Activated CD4-positive, CD25-positive, alpha-beta regulatory T cell (primary cell): Measurements from ENCODE around the gene CNTN5.
"Not testable (repeated sequence)": the region's sequence is repeated elsewhere in the genome, so short reads cannot be mapped to it uniquely, and the experiment has no call there.

ENCODE experiments used
- DNase-seq, 4 experiments: peaks; one replicate each; lab custom pipeline; 2025; lab: John Stamatoyannopoulos, UW

Gene CNTN5

DNA sequence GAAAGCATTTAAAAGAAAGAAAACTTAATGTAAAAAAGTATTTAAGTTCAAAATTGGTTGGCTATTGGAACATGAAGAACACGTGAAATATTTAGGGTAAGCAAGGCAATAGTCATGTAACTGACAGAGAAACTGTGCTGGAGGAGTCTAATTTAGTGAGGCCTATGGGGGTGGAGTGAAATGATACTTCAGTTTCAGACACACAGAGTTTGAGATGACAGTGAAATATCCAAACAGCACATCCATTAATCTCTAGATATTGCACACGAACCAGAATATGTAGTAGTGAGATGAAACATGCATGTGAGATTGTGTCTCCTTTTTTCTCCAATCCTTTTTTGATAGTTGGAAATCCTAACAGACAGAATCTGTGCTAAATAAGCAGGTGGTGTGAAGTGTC, 739.0 kb downstream of the CNTN5 start:
- DNase-seq, result no peak

DNA sequence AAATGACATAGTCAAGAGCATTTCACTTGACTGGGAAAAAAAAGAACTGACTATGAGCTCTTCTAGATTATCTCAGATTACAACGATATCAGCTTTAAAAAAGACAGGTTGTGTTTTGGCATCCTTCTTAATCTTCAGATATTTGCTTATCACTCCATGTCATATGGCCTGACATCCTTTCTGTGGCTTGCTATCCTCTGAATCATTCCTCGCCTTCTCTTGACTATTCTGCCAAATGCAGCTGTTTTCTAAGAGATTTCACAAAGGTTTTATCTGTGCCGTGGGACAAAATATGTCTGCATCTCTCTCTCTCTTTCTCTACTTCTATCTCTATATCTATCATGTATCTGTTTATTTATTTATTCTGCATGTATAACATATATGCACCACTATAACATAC, 746.1 kb downstream of the CNTN5 start:
- no peak for DNase-seq

DNA sequence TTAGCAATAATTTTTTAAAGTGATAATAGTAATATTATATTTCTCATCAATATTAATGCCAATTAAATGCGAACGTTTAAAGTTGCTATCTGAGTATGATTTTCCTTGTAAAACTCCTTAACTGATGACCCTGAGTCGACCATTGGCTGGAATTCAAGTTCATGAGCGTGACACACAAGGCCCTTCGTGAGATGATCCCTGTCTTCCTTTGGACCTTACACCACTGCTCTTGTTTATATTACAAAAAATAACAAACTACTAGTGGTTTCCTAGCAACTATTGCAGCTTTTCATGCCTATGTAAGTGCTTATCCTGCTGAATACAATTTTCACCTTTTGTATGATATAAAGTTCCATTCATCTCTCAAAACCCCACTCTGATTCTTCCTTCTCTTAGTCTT, 752.9 kb downstream of the CNTN5 start:
- DNase-seq, result no peak

DNA sequence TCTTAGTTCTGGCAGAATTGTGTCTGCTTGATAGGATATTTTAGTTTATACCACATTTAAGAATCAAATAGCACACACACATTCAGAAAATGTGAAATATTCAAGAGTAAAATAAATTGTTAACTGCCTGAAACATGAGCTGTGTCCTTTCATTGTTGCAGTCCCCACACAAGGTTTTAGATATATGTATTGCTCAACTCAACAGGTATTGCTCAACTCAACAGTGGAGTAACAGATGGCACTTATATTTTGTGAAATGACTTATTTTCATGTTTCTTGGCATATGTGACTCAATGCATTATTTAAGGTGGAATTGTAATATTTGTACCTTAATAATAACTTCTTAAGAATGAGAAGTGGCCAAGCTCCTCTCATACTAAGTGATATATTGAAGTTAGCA, 760.3 kb downstream of the CNTN5 start:
- DNase-seq, result no peak

DNA sequence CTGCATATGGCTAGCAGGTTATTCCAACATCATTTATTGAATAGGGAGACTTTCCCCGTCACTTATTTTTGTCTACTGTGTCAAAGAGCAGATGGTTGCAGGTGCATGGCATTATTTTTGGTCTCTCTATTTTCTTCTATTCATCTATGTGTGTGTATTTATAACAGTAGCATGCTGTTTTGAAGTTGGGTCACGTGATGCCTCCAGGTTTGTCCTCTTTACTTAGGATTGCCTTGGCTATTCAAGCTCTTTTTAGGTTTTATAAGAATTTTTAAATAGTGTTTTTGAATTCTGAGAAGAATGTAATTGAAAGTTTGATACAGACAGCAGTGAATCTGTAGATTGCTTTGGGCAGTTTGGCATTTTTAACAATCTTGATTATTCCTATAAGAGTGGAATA, 770.6 kb downstream of the CNTN5 start:
- no peak for DNase-seq

DNA sequence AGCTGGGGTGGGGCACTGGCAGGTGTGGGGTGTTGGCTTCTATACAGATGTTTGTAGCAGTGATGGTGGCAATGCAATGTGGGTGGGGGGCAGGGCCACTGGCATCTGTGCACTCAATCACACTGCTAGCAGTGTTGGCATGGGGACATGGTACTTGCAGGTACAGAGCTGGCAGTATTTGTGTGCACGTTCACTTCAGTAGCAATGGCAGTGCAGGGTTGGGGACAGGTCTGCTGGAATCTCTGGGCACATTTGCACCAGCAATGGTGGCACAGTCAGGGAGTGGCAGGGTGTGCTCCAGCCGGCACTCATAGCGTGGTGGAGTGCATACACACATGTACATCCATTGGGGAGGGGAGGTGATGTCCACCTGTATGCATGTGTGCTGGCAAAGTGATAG, 775.2 kb downstream of the CNTN5 start:
- DNase-seq, result no peak

DNA sequence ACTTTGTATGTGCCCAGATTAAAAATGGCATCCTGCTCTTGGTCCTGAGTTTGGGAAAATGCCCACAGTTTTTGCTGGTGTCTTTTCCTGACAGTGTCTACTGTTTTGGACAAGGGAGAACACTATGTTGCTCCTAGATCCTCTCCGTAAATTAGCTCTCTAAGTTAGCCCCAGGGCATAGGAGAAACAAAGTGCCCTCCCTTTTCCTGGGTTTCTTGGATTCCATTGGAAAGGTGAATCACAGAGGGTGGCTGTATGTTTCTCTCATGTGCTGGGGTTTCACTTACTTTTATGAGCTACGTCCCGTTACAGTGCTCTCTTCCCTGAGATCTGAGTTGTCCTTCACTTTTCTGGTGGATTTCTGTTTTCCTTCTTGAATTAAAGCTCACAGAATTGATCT, 782.8 kb downstream of the CNTN5 start:
- DNase-seq, result no peak

DNA sequence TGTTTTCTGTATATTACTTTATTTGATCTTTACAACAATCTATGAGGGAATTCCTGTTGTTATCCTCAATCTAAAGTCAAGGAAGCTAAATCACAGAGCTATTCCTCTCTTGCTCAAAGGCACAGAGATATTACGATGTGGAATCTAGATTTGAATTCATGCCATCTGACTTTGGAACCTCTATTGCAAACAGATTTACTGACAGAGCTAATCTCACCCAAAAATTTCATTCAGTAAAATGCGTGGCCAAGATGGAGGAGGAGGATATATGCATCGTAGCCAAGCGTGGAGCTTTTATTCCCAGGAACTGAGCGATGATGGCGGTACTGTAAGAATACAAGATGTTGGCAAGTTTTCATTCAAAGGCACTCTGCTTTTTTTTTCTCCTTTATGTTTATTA, 791.8 kb downstream of the CNTN5 start:
- no peak for DNase-seq

DNA sequence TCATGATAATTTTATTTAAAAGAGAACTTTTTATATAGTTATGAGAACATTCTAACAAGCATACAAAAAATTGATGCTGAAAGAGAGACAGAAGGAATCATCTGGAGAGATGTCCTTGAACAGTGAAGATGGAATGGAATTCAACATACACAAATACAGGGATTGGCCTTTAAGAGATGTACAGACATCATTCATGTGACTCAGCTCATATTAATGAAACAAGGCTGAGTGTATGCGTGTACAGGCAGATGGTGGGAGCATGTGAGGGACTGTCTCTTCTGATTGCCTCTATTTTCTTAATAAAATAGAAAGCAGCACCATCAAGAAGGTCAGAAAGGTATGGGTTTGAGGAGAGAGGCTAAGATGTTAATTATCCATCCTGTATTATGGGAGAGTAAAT, 793.3 kb downstream of the CNTN5 start:
- DNase-seq, result no peak

DNA sequence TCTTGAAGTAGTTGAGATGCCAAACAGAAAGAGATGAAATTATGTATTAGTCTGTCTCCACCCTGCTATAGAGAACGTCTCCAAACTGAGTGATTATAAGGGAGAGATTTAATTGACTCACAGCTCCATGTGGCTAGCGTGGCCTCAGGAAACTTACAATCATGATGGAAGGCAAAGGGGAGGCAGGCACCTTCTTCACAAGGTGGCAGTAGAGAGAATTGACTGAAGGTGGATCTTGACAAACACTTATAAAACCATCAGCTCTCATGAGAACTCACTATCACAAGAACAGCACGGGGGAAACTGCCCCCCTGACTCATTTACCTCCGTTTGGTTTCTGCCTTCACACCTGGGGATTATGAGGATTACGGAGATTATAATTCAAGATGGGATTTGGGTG, 794.0 kb downstream of the CNTN5 start:
- DNase-seq, result no peak

DNA sequence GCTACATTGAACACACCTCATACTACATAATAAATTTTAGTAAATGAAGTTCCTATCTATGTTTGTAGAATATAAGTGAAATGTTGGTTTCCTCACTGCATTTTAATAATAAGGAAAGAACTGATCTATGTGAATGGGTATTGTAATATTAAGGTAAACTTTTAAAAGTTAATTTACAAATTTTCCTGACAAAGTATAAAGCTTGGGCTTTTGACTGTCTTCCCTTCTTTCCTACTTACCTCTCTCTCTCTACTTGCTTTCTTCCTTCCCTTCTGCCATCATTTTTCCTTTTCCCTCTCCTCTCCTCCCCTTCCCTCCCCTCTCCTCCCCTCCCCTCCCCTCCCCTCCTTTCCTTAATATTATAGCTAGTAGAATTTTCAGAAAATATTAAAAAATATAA, 798.2 kb downstream of the CNTN5 start:
- no peak for DNase-seq

DNA sequence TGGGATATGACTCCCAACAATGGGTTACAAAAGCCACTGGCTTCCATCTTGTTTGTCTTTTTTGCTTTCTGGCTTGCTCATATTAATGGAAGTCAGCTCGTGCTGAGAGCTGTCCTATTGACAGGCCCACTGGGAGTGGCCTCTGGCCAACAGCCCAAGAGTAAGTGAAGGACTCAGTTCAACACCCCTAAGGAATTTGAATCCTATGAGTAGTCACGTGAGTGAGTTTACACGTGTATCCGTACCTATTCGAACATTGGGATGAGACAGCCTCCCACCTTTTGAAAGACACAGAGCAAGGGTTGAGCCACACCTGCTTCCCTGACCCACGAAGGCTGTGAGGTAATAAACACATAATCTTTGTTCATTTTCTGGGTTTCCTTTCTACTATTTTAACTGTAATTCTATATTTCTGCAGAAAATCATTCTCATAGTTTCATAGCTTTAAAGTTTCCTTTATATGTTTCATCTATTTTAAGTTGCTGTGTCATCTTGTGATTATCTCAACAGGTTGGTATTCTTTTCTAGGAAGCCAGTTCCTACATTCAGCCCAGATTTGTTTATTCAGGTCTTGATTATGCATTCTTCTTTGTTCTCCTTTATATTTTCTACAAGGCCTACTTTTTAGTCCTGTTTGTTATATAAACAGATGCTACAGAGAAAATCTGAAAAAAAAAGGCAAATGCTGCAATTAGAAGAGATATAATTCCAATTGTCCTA, 802.3 kb downstream of the CNTN5 start:
- no peak for DNase-seq

DNA sequence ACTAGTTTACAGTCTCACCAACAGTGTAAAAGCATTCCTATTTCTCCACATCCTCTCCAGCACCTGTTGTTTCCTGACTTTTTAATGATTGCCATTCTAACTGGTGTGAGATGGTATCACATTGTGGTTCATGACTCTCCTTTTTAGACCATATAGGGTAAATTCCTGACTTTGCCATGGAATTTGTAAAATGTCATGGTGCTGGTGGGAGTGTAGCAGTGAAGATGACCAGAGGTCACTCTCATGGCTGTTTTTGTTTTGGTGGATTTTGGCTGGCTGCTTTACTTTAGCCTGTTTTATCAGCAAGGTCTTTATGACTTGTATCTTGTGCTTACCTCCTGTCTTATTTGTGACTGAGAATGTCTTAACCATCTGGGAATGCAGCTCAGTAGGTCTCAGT, 816.0 kb downstream of the CNTN5 start:
- not testable (repeated sequence) for DNase-seq

DNA sequence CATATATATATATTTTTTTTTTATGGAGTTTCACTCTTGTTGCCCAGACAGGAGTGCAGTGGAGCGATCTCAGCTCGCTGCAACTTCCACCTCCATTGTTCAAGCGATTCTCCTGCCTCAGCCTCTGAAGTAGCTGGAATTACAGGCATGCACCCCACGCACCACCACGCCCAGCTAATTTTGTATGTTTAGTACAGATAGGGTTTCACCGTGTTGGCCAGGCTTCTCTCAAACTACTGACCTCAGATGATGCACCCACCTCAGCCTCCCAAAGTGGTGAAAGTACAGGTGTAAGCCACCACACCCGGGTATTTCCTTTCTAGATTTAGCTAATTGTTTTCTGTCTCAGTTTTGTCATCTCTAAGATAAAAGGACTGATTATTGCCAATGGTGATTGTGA, 821.1 kb downstream of the CNTN5 start:
- no peak for DNase-seq

DNA sequence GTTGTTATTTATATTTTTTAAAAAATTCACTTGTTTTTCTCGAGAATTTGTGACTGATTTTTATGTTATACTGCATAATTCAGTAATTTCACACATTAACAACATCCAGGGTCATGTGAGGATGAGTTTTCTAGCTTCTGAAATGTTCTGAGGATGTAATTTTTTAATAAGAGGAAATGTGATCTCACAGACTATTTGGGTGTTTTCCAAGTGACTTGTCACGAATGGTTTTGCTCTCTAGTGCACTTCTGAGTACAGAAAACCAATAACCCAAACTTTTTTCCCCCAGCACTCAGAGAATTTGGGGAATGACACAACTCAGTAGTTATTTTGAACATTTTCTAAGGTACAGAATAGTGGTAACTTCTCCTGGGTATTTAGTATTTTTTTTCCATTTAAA, 845.2 kb downstream of the CNTN5 start:
- no peak for DNase-seq

DNA sequence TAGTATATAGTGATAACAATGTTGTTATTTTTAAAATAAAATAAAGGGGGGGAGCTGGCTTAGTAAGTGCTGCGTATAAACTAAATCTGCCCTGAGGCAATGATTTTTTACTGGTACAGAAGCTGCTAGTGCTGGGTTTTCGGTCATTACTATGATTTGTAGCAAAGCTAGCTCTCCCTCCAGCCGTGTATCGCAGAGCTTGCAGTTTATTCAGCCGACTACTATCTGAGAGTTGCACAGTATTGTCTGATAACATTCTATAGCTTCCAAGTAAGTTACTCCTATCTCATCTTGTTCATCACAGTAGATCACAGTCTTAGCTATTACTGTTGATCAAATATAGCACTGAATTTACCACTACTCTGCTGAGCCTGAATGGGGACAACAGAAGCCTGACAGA, 860.9 kb downstream of the CNTN5 start:
- no peak for DNase-seq

DNA sequence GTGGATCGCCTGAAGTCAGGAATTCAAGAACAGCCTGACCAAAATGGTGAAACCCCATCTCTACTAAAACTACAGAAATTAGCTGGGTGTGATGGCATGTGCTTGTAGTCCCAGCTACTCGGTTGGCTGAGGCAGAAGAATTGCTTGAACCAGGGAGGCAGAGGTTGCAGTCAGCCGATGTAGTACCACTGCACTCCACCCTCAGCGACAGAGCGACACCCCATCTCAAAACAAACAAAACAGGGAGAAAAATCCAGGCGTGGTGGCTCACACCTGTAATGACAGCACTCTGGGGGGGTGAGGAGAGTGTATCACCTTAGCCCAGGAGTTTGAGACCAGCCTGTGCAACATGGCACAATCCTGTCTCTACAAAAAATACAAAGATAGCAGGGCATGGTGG, 864.0 kb downstream of the CNTN5 start:
- DNase-seq, result no peak

DNA sequence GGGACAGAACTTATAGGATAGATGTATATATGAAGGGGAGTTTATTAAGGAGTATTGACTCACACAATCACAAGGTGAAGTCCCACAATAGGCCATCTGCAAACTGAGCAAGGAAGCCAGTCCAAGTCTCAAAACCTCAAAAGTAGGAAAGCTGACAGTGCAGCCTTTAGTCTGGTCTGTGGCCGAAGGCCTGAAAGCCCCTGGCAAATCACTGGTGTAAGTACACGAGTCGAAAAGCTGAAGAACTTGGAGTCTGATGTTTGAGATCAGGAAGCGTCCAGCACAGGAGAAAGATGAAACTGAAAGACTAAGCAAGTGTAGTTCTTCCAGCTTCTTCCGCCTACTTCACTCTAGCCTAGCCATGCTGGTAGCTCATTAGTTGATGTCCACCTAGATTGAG, 866.7 kb downstream of the CNTN5 start:
- DNase-seq, result no peak

DNA sequence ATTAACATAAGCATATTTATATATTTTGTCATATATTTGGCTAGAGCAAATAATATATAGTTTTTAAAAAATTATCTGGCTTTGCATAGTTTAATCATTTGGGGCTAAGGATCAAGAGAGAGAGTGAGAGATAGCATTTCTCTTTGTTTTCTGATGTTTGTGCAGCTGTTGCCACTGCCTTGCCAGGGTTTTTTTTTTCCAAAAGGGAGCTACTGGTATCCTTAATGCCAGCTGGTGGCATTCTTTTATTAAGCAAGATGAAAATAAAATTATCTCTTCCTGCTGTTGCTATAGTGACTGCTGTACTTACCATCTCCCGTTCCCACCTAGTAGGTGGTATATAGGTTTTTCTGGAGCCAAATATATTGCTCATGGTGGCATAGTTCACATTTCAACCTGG, 873.1 kb downstream of the CNTN5 start:
- DNase-seq, result no peak

DNA sequence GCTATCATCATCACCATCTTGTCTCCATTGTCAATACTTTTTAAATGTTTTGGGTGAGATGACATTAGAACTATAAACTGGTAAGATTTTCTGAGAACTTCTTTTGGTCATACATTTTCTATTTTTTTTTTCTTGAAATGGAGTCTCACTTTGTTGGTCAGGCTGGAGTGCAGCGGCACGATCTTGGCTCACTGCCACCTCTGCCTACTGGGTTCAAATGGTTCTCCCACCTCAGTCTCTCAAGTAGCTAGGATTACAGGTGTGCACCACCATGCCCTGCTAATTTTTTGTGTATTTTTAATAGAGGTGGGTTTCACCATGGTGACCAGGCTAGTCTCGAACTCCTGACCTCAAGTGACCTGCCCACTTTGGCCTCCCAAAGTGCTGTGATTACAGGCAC, 880.4 kb downstream of the CNTN5 start:
- no peak for DNase-seq

DNA sequence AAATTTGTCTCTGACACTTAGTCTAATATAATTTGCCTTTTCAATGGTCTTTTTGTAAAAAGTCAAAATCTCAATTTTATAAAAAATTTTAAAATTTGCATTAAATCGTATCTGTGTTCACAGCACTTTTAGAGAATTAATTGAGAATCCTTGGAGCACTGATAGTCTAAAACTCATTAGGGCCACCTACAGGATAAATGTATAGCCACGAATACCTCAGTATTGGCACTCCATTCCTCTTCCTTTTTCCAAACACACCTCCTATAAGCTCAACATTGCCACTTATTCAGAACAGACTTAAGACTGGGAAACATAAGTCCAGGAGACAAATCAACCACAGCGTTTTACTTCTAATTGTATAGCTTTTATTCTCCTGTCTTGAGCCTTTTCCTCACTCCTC, 890.4 kb downstream of the CNTN5 start:
- no peak for DNase-seq

DNA sequence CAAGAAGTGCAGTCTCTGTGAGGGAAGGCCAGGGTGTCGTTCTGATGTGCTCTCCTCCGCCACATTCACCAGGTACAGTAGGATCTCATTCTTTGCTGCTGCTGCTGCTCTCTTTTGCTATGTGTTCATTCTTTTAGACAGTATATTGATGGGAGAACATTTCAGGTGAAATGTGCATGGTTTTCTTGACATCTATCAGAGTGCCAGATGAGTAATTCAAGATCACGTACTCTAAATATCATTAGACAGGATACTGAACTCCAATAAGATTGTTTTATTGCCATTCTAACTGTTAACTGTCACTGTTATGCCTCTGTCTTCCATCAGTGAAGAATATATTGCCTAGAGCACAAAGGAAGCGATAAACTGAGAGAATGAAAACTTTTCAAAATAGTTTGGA, 895.3 kb downstream of the CNTN5 start:
- no peak for DNase-seq

DNA sequence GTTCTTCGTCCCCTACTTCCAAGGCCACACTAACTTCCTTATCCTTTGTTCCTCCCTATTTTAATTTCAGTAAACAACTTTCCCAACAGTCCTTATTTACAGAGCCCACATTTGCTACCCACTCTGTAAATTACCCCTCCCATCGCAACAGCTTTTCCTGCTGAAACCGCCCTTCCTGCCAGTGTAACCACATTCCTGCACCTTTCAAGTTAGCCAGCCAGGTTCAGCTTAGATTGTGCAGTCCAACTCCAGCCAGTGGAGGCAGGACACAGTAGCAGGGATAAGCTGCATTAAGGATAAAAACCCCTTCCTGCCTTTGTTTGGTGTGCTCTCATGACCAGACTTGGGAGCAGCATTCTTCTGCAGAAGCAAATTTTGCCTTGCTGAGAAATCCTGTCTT, 898.0 kb downstream of the CNTN5 start:
- DNase-seq, result no peak

DNA sequence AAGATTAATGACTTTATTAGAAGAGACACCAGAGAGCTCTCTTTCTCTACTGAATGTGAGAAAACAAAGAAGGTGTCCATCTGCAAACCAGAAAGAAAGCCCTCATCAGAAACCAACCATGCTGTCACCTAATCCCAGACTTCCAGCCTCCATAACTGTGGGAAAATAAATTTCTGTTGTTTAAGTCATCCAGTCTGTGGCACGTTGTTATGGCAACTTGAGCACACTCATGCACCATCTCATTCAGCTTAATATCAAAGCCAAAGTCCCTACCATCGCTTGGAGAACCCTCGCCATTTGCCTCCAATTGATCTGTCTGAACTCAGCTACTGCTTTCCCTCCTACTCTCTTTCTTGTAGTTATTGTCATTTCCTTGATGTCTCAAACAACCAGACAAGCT, 900.2 kb downstream of the CNTN5 start:
- no peak for DNase-seq

DNA sequence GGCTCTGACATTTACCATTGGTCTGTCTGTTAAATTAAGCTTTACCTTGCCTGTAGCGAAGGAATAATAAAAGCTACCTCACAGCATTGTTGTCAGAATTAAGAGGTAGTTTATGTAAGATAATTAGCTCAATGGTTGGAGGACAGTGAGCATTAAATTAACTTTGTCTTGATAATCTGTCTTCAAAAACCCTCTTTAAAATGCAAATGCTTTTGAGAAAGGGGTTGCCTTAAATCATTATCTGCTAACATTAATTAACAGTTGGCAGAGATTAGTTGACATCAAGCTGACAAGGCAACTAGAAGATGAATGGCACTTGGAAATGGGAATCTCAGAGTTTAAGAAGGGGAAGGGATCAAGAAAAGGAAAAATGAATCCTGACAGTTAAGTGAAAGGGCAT, 905.2 kb downstream of the CNTN5 start:
- DNase-seq, result no peak
